K562 (cell line): ENCODE data around the gene NVL. TPM values are rescaled to one million over a fixed set of nuclear protein-coding genes. Genes with fewer than 3 reads are reported as not detected.

ENCODE experiments used
- ATAC-seq: fragments of 200-7000 bp; cut with Tn5 transposase; 3 replicates; pipeline ENCODE4 v1.9.1; 2020; ENCODE audit warnings: moderate library complexity
- BruUV-seq: library from RNA; stranded (reverse); fragments of 400-500 nt; replicated peaks from 2 replicates; lab custom pipeline; 2021; lab: Mats Ljungman, UMichigan
- CTCF ChIA-PET: fragments of 300-600 bp; formaldehyde crosslinking; extraction: SDS; loops from one replicate; lab custom pipeline; 2021; ENCODE audit warnings: low intra/inter-chr PET ratio; lab: Yijun Ruan, JAX
- POLR2A ChIA-PET: fragments of 300-600, 350-650 bp; sonication (Branson Sonifier 250); formaldehyde crosslinking; extraction: SDS; loops from one replicate; lab custom pipeline; 2021; ENCODE audit warnings: antibody characterized with exemption, inconsistent platforms; lab: Yijun Ruan, JAX
- DNase-seq, 4 experiments: peaks; one replicate each; pipeline versions ENCODE4 v3.0.0 to v3.0.0-alpha.2; 2011 to 2018; ENCODE audit warnings: low spot score in 3 of 4, mixed read lengths in 3 of 4; ENCODE audit errors: extremely low read depth in 1 of 4
- FAIRE-seq: peaks from 2 replicates; lab custom pipeline; 2011; peaks lifted over from hg19 to GRCh38; lab: Jason Lieb, UNC
- H2AFZ ChIP-seq: 2 replicates; pipeline ENCODE4 v1.6.0; 2011; ENCODE audit warnings: low read depth, low read length, control low read depth, inconsistent platforms
- H3K27ac ChIP-seq: fragments of 200-600 bp; 3 replicates; pipeline ENCODE4 v1.8.0; 2011; ENCODE audit warnings: low read depth, mild to moderate bottlenecking, control low read depth, inconsistent platforms, low read length, moderate library complexity, mixed read lengths; ENCODE audit errors: extremely low read depth
- H3K27me3 ChIP-seq, 2 experiments: fragments of 300-600 bp in 1 of 2; 2 replicates in 1 of 2; 3 replicates in 1 of 2; pipeline versions ENCODE4 v1.6.0 to v1.8.0; 2011; ENCODE audit warnings: inconsistent platforms in 2 of 2, low read length in 2 of 2, mild to moderate bottlenecking in 1 of 2, mixed read lengths in 1 of 2, moderate library complexity in 1 of 2; ENCODE audit not compliant: control insufficient read depth in 2 of 2, insufficient read depth in 2 of 2
- H3K36me3 ChIP-seq: fragments of 300-600 bp; 3 replicates; pipeline ENCODE4 v1.8.0; 2011; ENCODE audit warnings: mild to moderate bottlenecking, low read length, inconsistent platforms; ENCODE audit not compliant: control insufficient read depth, insufficient read depth
- H3K4me1 ChIP-seq, 2 experiments: fragments of 200-600 bp in 1 of 2; replicated peaks in 1 of 2; 2 replicates in 1 of 2; 3 replicates in 1 of 2; pipeline versions ENCODE4 v1.5.1 to v1.8.0; 2011; ENCODE audit warnings: inconsistent platforms in 2 of 2, low read length in 2 of 2, mild to moderate bottlenecking in 1 of 2, mixed read lengths in 1 of 2, moderate library complexity in 1 of 2; ENCODE audit not compliant: control insufficient read depth in 2 of 2, insufficient read depth in 2 of 2
- H3K4me2 ChIP-seq: 2 replicates; pipeline ENCODE4 v1.6.1; 2011; ENCODE audit warnings: low read length, control low read depth, inconsistent platforms, mixed read lengths; ENCODE audit not compliant: insufficient read depth
- H3K4me3 ChIP-seq: fragments of 200-600 bp; sonication (generic), shearing (Covaris generic); 2 replicates; pipeline ENCODE4 v1.5.1; 2016; ENCODE audit warnings: control low read depth, inconsistent platforms
- H3K79me2 ChIP-seq: fragments of 200-600 bp; 3 replicates; pipeline ENCODE4 v1.8.0; 2011; ENCODE audit warnings: low read length, inconsistent platforms; ENCODE audit not compliant: control insufficient read depth, insufficient read depth
- H3K9ac ChIP-seq, 2 experiments: 2 replicates each; pipeline versions ENCODE4 v1.6.0 to v1.6.1; 2011; ENCODE audit warnings: low read depth in 2 of 2, low read length in 2 of 2, control low read depth in 1 of 2, inconsistent platforms in 1 of 2, mild to moderate bottlenecking in 1 of 2, mixed read lengths in 1 of 2; ENCODE audit not compliant: insufficient read depth in 1 of 2
- H3K9me1 ChIP-seq: one replicate; pipeline ENCODE4 v1.6.0; 2011; ENCODE audit warnings: inconsistent platforms, mild to moderate bottlenecking, low read length, moderate library complexity; ENCODE audit not compliant: control insufficient read depth, insufficient read depth
- H3K9me3 ChIP-seq: replicated peaks from 2 replicates; pipeline ENCODE4 v1.5.1; 2011; ENCODE audit warnings: low read depth, low read length, inconsistent platforms; ENCODE audit not compliant: control insufficient read depth, insufficient read depth
- H4K20me1 ChIP-seq: replicated peaks from 2 replicates; pipeline ENCODE4 v1.6.1; 2011; ENCODE audit warnings: low read length, inconsistent platforms, mixed read lengths; ENCODE audit not compliant: control insufficient read depth, insufficient read depth
- ARNT ChIP-seq, 2 experiments: fragments of 450-650 bp; IDR thresholded peaks; 2 replicates each; pipeline ENCODE4 v1.6.1; 2016; ENCODE audit warnings: mild to moderate bottlenecking in 1 of 2
- CBFA2T2 ChIP-seq: fragments of 450-650 bp; conservative IDR thresholded peaks from 2 replicates; pipeline ENCODE4 v1.6.1; 2017; ENCODE audit warnings: mild to moderate bottlenecking
- CBFA2T3 ChIP-seq: fragments of 450-650 bp; IDR thresholded peaks from 2 replicates; pipeline ENCODE4 v1.6.1; 2017
- CREB3 ChIP-seq: fragments of 450-650 bp; conservative IDR thresholded peaks from 2 replicates; pipeline ENCODE4 v1.6.1; 2016; ENCODE audit warnings: missing genetic modification characterization, low read depth, mild to moderate bottlenecking, missing compliant biosample characterization, moderate library complexity
- CREM ChIP-seq: IDR thresholded peaks from 2 replicates; pipeline ENCODE4 v1.6.1; 2014; ENCODE audit warnings: antibody characterized with exemption, low read depth
- GABPB2 ChIP-seq: fragments of 250-450 bp; sonication (Bioruptor Pico); conservative IDR thresholded peaks from 2 replicates; pipeline ENCODE4 v1.5.1; 2021; ENCODE audit warnings: mild to moderate bottlenecking
- IRF2 ChIP-seq: sonication (generic); formaldehyde crosslinking; IDR thresholded peaks from 2 replicates; pipeline ENCODE4 v1.8.1; 2022; ENCODE audit warnings: mild to moderate bottlenecking, missing genetic modification reagents
- MCM5 ChIP-seq: fragments of 450-650 bp; IDR thresholded peaks from 2 replicates; pipeline ENCODE4 v1.6.1; 2016; ENCODE audit warnings: low read depth
- MEIS2 ChIP-seq: fragments of 450-650 bp; IDR thresholded peaks from 2 replicates; pipeline ENCODE4 v1.6.1; 2014; ENCODE audit warnings: mild to moderate bottlenecking; ENCODE audit not compliant: partially characterized antibody
- MXI1 ChIP-seq: IDR thresholded peaks from 2 replicates; pipeline ENCODE4 v1.6.1; 2011; ENCODE audit warnings: low read depth, mild to moderate bottlenecking, improper control_type of control experiment, low read length
- NCOA2 ChIP-seq, 2 experiments: fragments of 450-650 bp; IDR thresholded peaks; 2 replicates each; pipeline ENCODE4 v1.6.1; 2018; ENCODE audit warnings: mild to moderate bottlenecking in 2 of 2, moderate library complexity in 1 of 2; ENCODE audit not compliant: partially characterized antibody in 2 of 2
- PATZ1 ChIP-seq: fragments of 250-450 bp; sonication (Bioruptor Pico); IDR thresholded peaks from 2 replicates; pipeline ENCODE4 v1.5.0; 2020; ENCODE audit warnings: mild to moderate bottlenecking, borderline replicate concordance
- SMAD3 ChIP-seq: fragments of 450-650 bp; formaldehyde crosslinking; conservative IDR thresholded peaks from 2 replicates; pipeline ENCODE4 v1.4.0; 2020; ENCODE audit warnings: mild to moderate bottlenecking
- SUPT5H ChIP-seq: fragments of 450-650 bp; IDR thresholded peaks from 2 replicates; pipeline ENCODE4 v1.6.1; 2016
- ZBED1 ChIP-seq: IDR thresholded peaks from 2 replicates; pipeline ENCODE4 v1.6.1; 2014
- ZEB2 ChIP-seq: fragments of 450-650 bp; IDR thresholded peaks from 2 replicates; pipeline ENCODE4 v1.6.1; 2016
- ZNF23 ChIP-seq: fragments of 250-450 bp; sonication (Bioruptor Pico); IDR thresholded peaks from 2 replicates; pipeline ENCODE4 v1.4.0; 2020; ENCODE audit warnings: mild to moderate bottlenecking
- ZNF655 ChIP-seq: fragments of 250-450 bp; sonication (Bioruptor Pico); IDR thresholded peaks from 2 replicates; pipeline ENCODE4 v1.5.0; 2021
- WGBS: fragments of 100-300 bp; shearing (Covaris generic); methylation state at CpG from one replicate; pipeline ENCODE4 v1.1.6; 2016; ENCODE audit warnings: low coverage, mixed read lengths; ENCODE audit not compliant: insufficient coverage; ENCODE audit errors: missing lambda C conversion rate; 5-methylcytosine and 5-hydroxymethylcytosine counted together
- in situ Hi-C: fragments of 300-500 bp; cut with MboI; formaldehyde crosslinking; loops from 4 replicates; pipeline ENCODE4 v1.15.0; 2018; ENCODE audit warnings: inconsistent platforms, mixed read lengths
- intact Hi-C: fragments of 100-400 bp; cut with micrococcal nuclease; formaldehyde crosslinking; loops from 2 replicates; pipeline ENCODE4 v1.14.2; 2022
- polyA plus RNA-seq, 8 experiments: library from polyadenylated mRNA; depleted of rRNA in 4 of 8; stranded (reverse) in 5 of 8; unstranded in 3 of 8; fragments of >200 nt; fragmentation: Nextera tagmentation in 2 of 8; fragmentation: Illumina TruSeq in 1 of 8; extraction: Ambion mirVana in 2 of 8; extraction: Trizol in 1 of 8; gene quantifications; 2 replicates each; pipeline versions ENCODE4 v1.2.1 to v1.2.3, GENCODE V29; 2011 to 2014; ENCODE audit warnings: inconsistent platforms in 1 of 8, missing spikeins in 1 of 8
- total RNA-seq, 7 experiments: library from RNA; depleted of rRNA in 6 of 7; stranded (reverse); fragments of >200 nt in 6 of 7; fragmentation: Illumina TruSeq in 2 of 7; extraction: Trizol in 2 of 7; gene quantifications; 2 replicates each; pipeline versions ENCODE4 v1.2.1 to v1.2.3, GENCODE V29; 2011 to 2021; ENCODE audit warnings: low replicate concordance in 1 of 7
- TF ChIP-seq, protein P1 (sequence below): sonication (generic); formaldehyde crosslinking; IDR thresholded peaks from 2 replicates; pipeline ENCODE4 v1.8.0; 2022; ENCODE audit warnings: missing genetic modification reagents, mild to moderate bottlenecking, borderline replicate concordance

The NVL gene
- total and polyA plus RNA-seq, 9 of the 15 experiments (the other 6 are each of a cell fraction or from before 2014, with no cell fraction given) = 32.5 to 86.6 (median 62.9) TPM

DNA sequence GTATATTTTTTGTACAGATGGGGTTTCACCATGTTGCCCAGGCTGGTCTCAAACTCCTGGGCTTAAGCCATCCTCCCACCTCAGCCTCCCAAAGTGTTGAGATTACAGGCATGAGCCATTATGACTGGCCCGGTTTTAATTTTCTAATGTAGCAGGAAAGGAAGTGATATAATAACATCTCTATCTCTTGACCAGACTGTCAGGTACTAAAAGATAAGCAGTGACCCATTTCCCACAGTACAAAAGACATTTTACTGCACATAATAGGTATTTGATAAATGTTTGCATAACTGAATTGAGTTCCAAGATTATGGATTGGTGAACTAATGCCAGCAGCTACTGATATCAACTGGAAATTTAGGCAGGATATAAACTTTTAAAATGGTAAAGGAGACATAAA lies 4.0 kb downstream of the NVL start:
- no peaks in the 10 kb centered on the region for H4K20me1 ChIP-seq
- peaks cover 9 to 11% of the 10 kb centered on the region in 2 experiments; a peak in 4 of 5 replicates for H3K4me1 ChIP-seq
- H3K27me3 ChIP-seq = no peaks in the 10 kb centered on the region
- in situ Hi-C loops (loop anchor here (25.0 kb wide), 1 partner anchor 214 kb away; the partner anchor contains the start of gene FBXO28), intact Hi-C loops (no loop called here)
- ATAC-seq = no peak
- H3K4me3 ChIP-seq = no peak overlapping the region
- H3K36me3 ChIP-seq = peaks cover 32% of the 10 kb centered on the region
- no peak overlapping the region for H3K27ac ChIP-seq
- no peak for FAIRE-seq
- no peak overlapping the region for H3K4me2 ChIP-seq
- DNase-seq = no peak
- H3K9me1 ChIP-seq = no peaks in the 10 kb centered on the region
- ChIA-PET CTCF (no interaction called here), POLR2A (interaction anchor here (0.7 to 2.3 kb wide), 3 partner anchors 9 to 16 kb away, joined by 4 to 8 read pairs (median 6); no protein-coding TSS in a partner anchor)
- no peaks in the 10 kb centered on the region for H3K9me3 ChIP-seq
- no peak overlapping the region for H2AFZ ChIP-seq
- WGBS = 29% methylated on average over 1 of the region's 1 CpG
- no peak overlapping the region for H3K9ac ChIP-seq
- no TSS peak for BruUV-seq
- peaks cover 74% of the 10 kb centered on the region for H3K79me2 ChIP-seq
- TF ChIP-seq ZBED1 (no peak), NCOA2 (IDR thresholded peaks at IDR 0.05; ENCODE audit: partially characterized antibody in 2 of 2) (no peak), ZNF655 (CRISPR knock-in tag) (no peak), GABPB2 (CRISPR knock-in tag) (no peak), CBFA2T2 (peak; percentile 33; the same call in 1 of the 2 replicates), MEIS2 (no peak), MXI1 (no peak), MCM5 (no peak), PATZ1 (no peak), SUPT5H (no peak), ZEB2 (no peak), ARNT (IDR thresholded peaks at IDR 0.05) (no peak), ZNF23 (CRISPR knock-in tag) (no peak), CREM (no peak), CREB3 (no peak), CBFA2T3 (peak; percentile 64), SMAD3 (CRISPR knock-in tag) (no peak), IRF2 (CRISPR knock-in tag) (no peak)
- TF ChIP-seq, protein P1, sequence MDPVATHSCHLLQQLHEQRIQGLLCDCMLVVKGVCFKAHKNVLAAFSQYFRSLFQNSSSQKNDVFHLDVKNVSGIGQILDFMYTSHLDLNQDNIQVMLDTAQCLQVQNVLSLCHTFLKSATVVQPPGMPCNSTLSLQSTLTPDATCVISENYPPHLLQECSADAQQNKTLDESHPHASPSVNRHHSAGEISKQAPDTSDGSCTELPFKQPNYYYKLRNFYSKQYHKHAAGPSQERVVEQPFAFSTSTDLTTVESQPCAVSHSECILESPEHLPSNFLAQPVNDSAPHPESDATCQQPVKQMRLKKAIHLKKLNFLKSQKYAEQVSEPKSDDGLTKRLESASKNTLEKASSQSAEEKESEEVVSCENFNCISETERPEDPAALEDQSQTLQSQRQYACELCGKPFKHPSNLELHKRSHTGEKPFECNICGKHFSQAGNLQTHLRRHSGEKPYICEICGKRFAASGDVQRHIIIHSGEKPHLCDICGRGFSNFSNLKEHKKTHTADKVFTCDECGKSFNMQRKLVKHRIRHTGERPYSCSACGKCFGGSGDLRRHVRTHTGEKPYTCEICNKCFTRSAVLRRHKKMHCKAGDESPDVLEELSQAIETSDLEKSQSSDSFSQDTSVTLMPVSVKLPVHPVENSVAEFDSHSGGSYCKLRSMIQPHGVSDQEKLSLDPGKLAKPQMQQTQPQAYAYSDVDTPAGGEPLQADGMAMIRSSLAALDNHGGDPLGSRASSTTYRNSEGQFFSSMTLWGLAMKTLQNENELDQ (CRISPR knock-in tag) = no peak
